Naive thymus-derived CD4-positive, alpha-beta T cell (primary cell): Measurements from ENCODE around the gene SCAPER. TPM values are rescaled to one million over a fixed set of nuclear protein-coding genes. Genes with fewer than 3 reads are reported as not detected.
A peak's percentile ranks its signal among the peaks of the same experiment; 100 is the strongest.

ENCODE experiments used
- ATAC-seq: fragments of 150-1000 bp; cut with Tn5 transposase; 2 replicates; pipeline ENCODE4 v1.10.0; 2021; ENCODE audit warnings: mild to moderate bottlenecking, moderate library complexity
- CTCF ChIA-PET: fragments of 350-600 bp; sonication (Branson Sonifier 250); formaldehyde crosslinking; loops from one replicate; lab custom pipeline; 2021; ENCODE audit warnings: antibody characterized with exemption; lab: Charles Lee
- POLR2A ChIA-PET: fragments of 350-600 bp; sonication (Branson Sonifier 250); formaldehyde crosslinking; loops from one replicate; lab custom pipeline; 2021; ENCODE audit warnings: antibody characterized with exemption, inconsistent platforms; lab: Charles Lee
- DNase-seq, 9 donors: peaks; one replicate each; pipeline versions ENCODE4 v3.0.0 to v3.0.0-alpha.2; 2020 to 2022; ENCODE audit warnings: mixed read lengths in 1 of 9
- H3K27ac ChIP-seq: one replicate; pipeline ENCODE4 v1.7.0; 2013; ENCODE audit warnings: mild to moderate bottlenecking, low read depth, low read length, moderate library complexity
- H3K27me3 ChIP-seq, 2 donors: one replicate each; pipeline ENCODE4 v1.7.0; 2013; ENCODE audit warnings: low read length in 2 of 2, mild to moderate bottlenecking in 2 of 2, moderate library complexity in 2 of 2; ENCODE audit not compliant: control insufficient read depth in 2 of 2, insufficient read depth in 2 of 2
- H3K36me3 ChIP-seq, 3 experiments: 1 replicate in 2 of 3; 2 replicates in 1 of 3; pipeline ENCODE4 v1.7.0; 2013; ENCODE audit warnings: low read length in 3 of 3, mild to moderate bottlenecking in 3 of 3, moderate library complexity in 1 of 3; ENCODE audit not compliant: insufficient read depth in 3 of 3, control insufficient read depth in 2 of 3
- H3K4me1 ChIP-seq, 2 donors: one replicate each; pipeline ENCODE4 v1.7.0; 2013; ENCODE audit warnings: low read length in 2 of 2, mild to moderate bottlenecking in 2 of 2, moderate library complexity in 1 of 2; ENCODE audit not compliant: control insufficient read depth in 2 of 2, insufficient read depth in 2 of 2
- H3K4me3 ChIP-seq: 2 replicates; pipeline ENCODE4 v1.7.0; 2013; ENCODE audit warnings: mild to moderate bottlenecking, low read length
- H3K9me3 ChIP-seq, 3 experiments: 1 replicate in 2 of 3; 2 replicates in 1 of 3; pipeline ENCODE4 v1.7.0; 2013; ENCODE audit warnings: low read length in 3 of 3; ENCODE audit not compliant: control insufficient read depth in 2 of 3
- H3K27ac Mint-ChIP-seq, 9 donors: one replicate each; pipeline ENCODE4 v1.8.0; 2020 to 2022; ENCODE audit warnings: mixed read lengths in 9 of 9, mild to moderate bottlenecking in 8 of 9, moderate library complexity in 5 of 9, inconsistent platforms in 2 of 9
- H3K27me3 Mint-ChIP-seq, 5 donors: one replicate each; pipeline ENCODE4 v1.8.0; 2021 to 2022; ENCODE audit warnings: mixed read lengths in 5 of 5, mild to moderate bottlenecking in 1 of 5
- H3K36me3 Mint-ChIP-seq, 5 donors: one replicate each; pipeline ENCODE4 v1.8.0; 2020 to 2022; ENCODE audit warnings: mixed read lengths in 5 of 5, mild to moderate bottlenecking in 3 of 5, inconsistent platforms in 1 of 5
- H3K4me1 Mint-ChIP-seq, 7 donors: one replicate each; pipeline ENCODE4 v1.8.0; 2020 to 2022; ENCODE audit warnings: mixed read lengths in 7 of 7, mild to moderate bottlenecking in 3 of 7, inconsistent platforms in 1 of 7
- H3K4me3 Mint-ChIP-seq, 10 donors: one replicate each; pipeline ENCODE4 v1.8.0; 2020 to 2022; ENCODE audit warnings: mild to moderate bottlenecking in 10 of 10, mixed read lengths in 10 of 10, moderate library complexity in 6 of 10, inconsistent platforms in 2 of 10
- H3K9me3 Mint-ChIP-seq, 11 donors: one replicate each; pipeline ENCODE4 v1.8.0; 2020 to 2022; ENCODE audit warnings: mixed read lengths in 11 of 11, mild to moderate bottlenecking in 4 of 11, inconsistent platforms in 1 of 11, moderate library complexity in 1 of 11
- intact Hi-C, 2 donors: fragments of 100-400 bp; cut with micrococcal nuclease; formaldehyde crosslinking; loops; one replicate each; pipeline ENCODE4 v1.15.1; 2023
- polyA plus RNA-seq, 2 donors: library from polyadenylated mRNA; unstranded; fragments of 300-500 nt; fragmentation: Illumina TruSeq; gene quantifications; one replicate each; pipeline ENCODE4 v1.2.3, GENCODE V29; 2021
- total RNA-seq, 6 experiments: library from RNA in 5 of 6; stranded (reverse) in 5 of 6; gene quantifications; 1 replicate in 5 of 6; 2 replicates in 1 of 6; pipeline ENCODE4 v1.2.3 and lab custom pipeline; 2021 to 2026

SCAPER gene
- total and polyA plus RNA-seq, 7 experiments from 2014 or later = 22.6 to 56.9 (median 48.8) TPM

GRCh38 chr15:76935620-76936019 lies 30.5 kb upstream of the SCAPER start:
- Mint-ChIP-seq H3K27me3 (no peaks in the 10 kb centered on the region), H3K27ac (no peak overlapping the region), H3K9me3 (no peaks in the 10 kb centered on the region), H3K4me1 (peaks cover 19 to 46% (median 32%) of the 10 kb centered on the region in 7 donors), H3K36me3 (peaks cover 9 to 24% (median 13%) of the 10 kb centered on the region in 5 donors), H3K4me3 (peak overlapping the region in 1 of 10 donors; percentile 38)
- POLR2A ChIA-PET = interaction anchor here (1.1 to 1.3 kb wide), 3 partner anchors 60 to 486 kb away, joined by 3 to 4 read pairs (median 4); partner anchors contain the start of gene PSTPIP1
- H3K4me1 ChIP-seq = peaks cover 4 to 14% of the 10 kb centered on the region in 2 donors
- no peaks in the 10 kb centered on the region for H3K27me3 ChIP-seq
- no peak overlapping the region for H3K4me3 ChIP-seq
- peaks cover 4 to 30% (median 7%) of the 10 kb centered on the region in 3 experiments for H3K36me3 ChIP-seq
- DNase-seq (no peak), ATAC-seq (no peak)
- H3K27ac ChIP-seq = no peak overlapping the region
- intact Hi-C loops = loop anchor here in 1 of 2 donors (10.0 kb wide), 2 partner anchors 701 to 1031 kb away; partner anchors contain the start of gene FBXO22
- no peaks in the 10 kb centered on the region for H3K9me3 ChIP-seq
- CTCF ChIA-PET = no interaction called here

GRCh38 chr15:76932135-76932966 lies 27.2 kb upstream of the SCAPER start:
- intact Hi-C loops = loop anchor here (5.0 to 10.0 kb wide), 3 partner anchors 90 to 1028 kb away; partner anchors contain the start of gene FBXO22 (in 1 of the 2)
- peak in 4 of 9 donors; percentile 5 to 14 (median 10) for DNase-seq
- peak overlapping the region; percentile 82 to 95 (median 92) for H3K4me3 Mint-ChIP-seq
- peaks cover 4 to 25% (median 7%) of the 10 kb centered on the region in 3 experiments for H3K36me3 ChIP-seq
- peak overlapping the region; percentile 72 to 94 (median 87) for H3K27ac Mint-ChIP-seq
- H3K4me1 Mint-ChIP-seq = peaks cover 19 to 44% (median 33%) of the 10 kb centered on the region in 7 donors
- no peaks in the 10 kb centered on the region for H3K9me3 ChIP-seq
- POLR2A ChIA-PET = interaction anchor here (0.7 to 3.4 kb wide), 4 partner anchors 27 to 64 kb away, joined by 3 to 34 read pairs (median 16); partner anchors contain the start of genes PSTPIP1 and SCAPER
- H3K27me3 ChIP-seq = no peaks in the 10 kb centered on the region
- peak overlapping the region; percentile 73 for H3K27ac ChIP-seq
- no peaks in the 10 kb centered on the region for H3K9me3 Mint-ChIP-seq
- peak overlapping the region; percentile 70 for H3K4me3 ChIP-seq
- peaks cover 0 to 16% (median 0%) of the 10 kb centered on the region in 5 donors for H3K27me3 Mint-ChIP-seq
- ATAC-seq = no peak
- H3K36me3 Mint-ChIP-seq = peaks cover 9 to 22% (median 10%) of the 10 kb centered on the region in 5 donors
- CTCF ChIA-PET = interaction anchor here (1.2 kb wide), 1 partner anchor 63 kb away, joined by 3 read pairs; no protein-coding TSS in a partner anchor
- peaks cover 4 to 14% of the 10 kb centered on the region in 2 donors for H3K4me1 ChIP-seq

GRCh38 chr15:76931397-76932134 lies 26.4 kb upstream of the SCAPER start, which contains the start of gene RCN2:
Gene RCN2 (plus strand): TSS chr15:76931749. CDS start chr15:76931842, 93 bp downstream.
- Histone ChIP-seq H3K4me3 (peak within 1 kb of the TSS; percentile 70), H3K9me3 (no peaks in the 10 kb centered on the region), H3K27ac (peak within 1 kb of the TSS; percentile 73), H3K27me3 (no peaks in the 10 kb centered on the region), H3K4me1 (peaks cover 4 to 14% of the 10 kb centered on the region in 2 donors), H3K36me3 (peaks cover 2 to 21% (median 4%) of the 10 kb centered on the region in 3 experiments)
- peak; percentile 81 to 95 (median 88) for DNase-seq
- Mint-ChIP-seq H3K4me3 (peak within 1 kb of the TSS; percentile 89 to 95 (median 92)), H3K4me1 (peaks cover 19 to 42% (median 33%) of the 10 kb centered on the region in 7 donors), H3K27ac (peak within 1 kb of the TSS; percentile 76 to 96 (median 91)), H3K27me3 (peaks cover 0 to 19% (median 0%) of the 10 kb centered on the region in 5 donors), H3K36me3 (peaks cover 7 to 16% (median 10%) of the 10 kb centered on the region in 5 donors), H3K9me3 (no peaks in the 10 kb centered on the region)
- ChIA-PET POLR2A (interaction anchor here (0.6 to 3.4 kb wide), 9 partner anchors 10 to 490 kb away, joined by 3 to 34 read pairs (median 4); partner anchors contain the start of genes PSTPIP1 and SCAPER), CTCF (interaction anchor here (1.2 kb wide), 1 partner anchor 64 kb away, joined by 3 read pairs; no protein-coding TSS in a partner anchor)
- peak; percentile 99 for ATAC-seq
- intact Hi-C loops = loop anchor here (1.0 to 10.0 kb wide), 8 partner anchors 26 to 1027 kb away; partner anchors contain the start of genes HMG20A (in 2 of the 2), PEAK1 (in 2 of the 2), PSTPIP1 (in 2 of the 2) and SCAPER (in 2 of the 2)

- peaks cover 4 to 14% of the 10 kb centered on the region in 2 donors for H3K4me1 ChIP-seq
- DNase-seq (peak in 1 of 9 donors; percentile 15), ATAC-seq (no peak)
- no peaks in the 10 kb centered on the region for H3K9me3 Mint-ChIP-seq
- peaks cover 7 to 11% (median 10%) of the 10 kb centered on the region in 5 donors for H3K36me3 Mint-ChIP-seq
- intact Hi-C loops = loop anchor here (1.0 to 10.0 kb wide), 8 partner anchors 26 to 1026 kb away; partner anchors contain the start of genes HMG20A (in 2 of the 2), PEAK1 (in 2 of the 2), PSTPIP1 (in 2 of the 2) and SCAPER (in 2 of the 2)
- peak overlapping the region; percentile 70 for H3K4me3 ChIP-seq
- peak overlapping the region; percentile 89 to 94 (median 91) for H3K4me3 Mint-ChIP-seq
- H3K27me3 Mint-ChIP-seq = peaks cover 0 to 25% (median 0%) of the 10 kb centered on the region in 5 donors
- CTCF ChIA-PET = interaction anchor here (0.6 to 1.2 kb wide), 2 partner anchors 65 to 160 kb away, joined by 3 read pairs; no protein-coding TSS in a partner anchor
- peak overlapping the region; percentile 75 to 96 (median 87) for H3K27ac Mint-ChIP-seq
- peak overlapping the region; percentile 73 for H3K27ac ChIP-seq
- no peaks in the 10 kb centered on the region for H3K9me3 ChIP-seq
- H3K36me3 ChIP-seq = peaks cover 0 to 17% (median 4%) of the 10 kb centered on the region in 3 experiments
- no peaks in the 10 kb centered on the region for H3K27me3 ChIP-seq
- H3K4me1 Mint-ChIP-seq = peaks cover 19 to 42% (median 33%) of the 10 kb centered on the region in 7 donors
- POLR2A ChIA-PET = interaction anchor here (0.6 to 3.4 kb wide), 10 partner anchors 12 to 491 kb away, joined by 3 to 34 read pairs (median 4); partner anchors contain the start of genes PSTPIP1 and SCAPER
Measured at GRCh38 chr15:76930831-76931396, 25.8 kb upstream of the SCAPER start.

GRCh38 chr15:76929011-76929760 lies 24.0 kb upstream of the SCAPER start:
- Mint-ChIP-seq H3K4me1 (peaks cover 10 to 29% (median 26%) of the 10 kb centered on the region in 7 donors), H3K36me3 (peaks cover 0 to 4% (median 4%) of the 10 kb centered on the region in 5 donors), H3K4me3 (no peak overlapping the region), H3K27me3 (peaks cover 0 to 37% (median 0%) of the 10 kb centered on the region in 5 donors), H3K9me3 (no peaks in the 10 kb centered on the region), H3K27ac (no peak overlapping the region)
- no peak overlapping the region for H3K27ac ChIP-seq
- ATAC-seq = no peak
- H3K9me3 ChIP-seq = no peaks in the 10 kb centered on the region
- peaks cover 4 to 14% of the 10 kb centered on the region in 2 donors for H3K4me1 ChIP-seq
- H3K4me3 ChIP-seq = no peak overlapping the region
- ChIA-PET POLR2A (interaction anchor here (3.4 kb wide), 1 partner anchor 24 kb away, joined by 28 read pairs; the partner anchor contains the start of gene SCAPER), CTCF (no interaction called here)
- no peaks in the 10 kb centered on the region for H3K36me3 ChIP-seq
- no peak for DNase-seq
- no peaks in the 10 kb centered on the region for H3K27me3 ChIP-seq
- intact Hi-C loops = no loop called here
